Lung (tissue), 12 donors: ENCODE measurements around the gene CEACAM3. TPM values are rescaled to one million over a fixed set of nuclear protein-coding genes. Genes with fewer than 3 reads are reported as not detected.

ENCODE experiments used
- ATAC-seq: fragments of 200-7000 bp; cut with Tn5 transposase; one replicate; pipeline ENCODE4 v1.9.1; 2020; ENCODE audit warnings: moderate number of reproducible peaks; ENCODE audit not compliant: insufficient read depth, low FRiP score
- DNase-seq, 3 donors: peaks; one replicate each; pipeline ENCODE4 v3.0.0-alpha.2; 2013 to 2017
- H3K27ac ChIP-seq, 2 donors: one replicate each; pipeline ENCODE4 v1.5.1; 2013; ENCODE audit warnings: mild to moderate bottlenecking in 2 of 2, moderate library complexity in 2 of 2, control low read depth in 1 of 2, inconsistent platforms in 1 of 2, low read depth in 1 of 2, low read length in 1 of 2
- H3K27me3 ChIP-seq, 3 donors: one replicate each; pipeline ENCODE4 v1.5.1; 2013; ENCODE audit warnings: low read length in 2 of 3; ENCODE audit not compliant: control insufficient read depth in 3 of 3, insufficient read depth in 3 of 3
- H3K36me3 ChIP-seq, 4 donors: one replicate each; pipeline ENCODE4 v1.5.1; 2013; ENCODE audit warnings: low read length in 4 of 4, mild to moderate bottlenecking in 1 of 4, moderate library complexity in 1 of 4; ENCODE audit not compliant: control insufficient read depth in 4 of 4, insufficient read depth in 4 of 4
- H3K4me1 ChIP-seq, 5 donors: one replicate each; pipeline ENCODE4 v1.5.1; 2013; ENCODE audit warnings: low read length in 5 of 5, mild to moderate bottlenecking in 2 of 5, moderate library complexity in 1 of 5; ENCODE audit not compliant: control insufficient read depth in 5 of 5, insufficient read depth in 5 of 5
- H3K4me3 ChIP-seq: one replicate; pipeline ENCODE4 v1.5.1; 2013; ENCODE audit warnings: mild to moderate bottlenecking, control low read depth, moderate library complexity
- H3K9ac ChIP-seq, 2 donors: one replicate each; pipeline ENCODE4 v1.5.1; 2013; ENCODE audit warnings: low read length in 2 of 2, control low read depth in 1 of 2; ENCODE audit not compliant: insufficient read depth in 1 of 2
- H3K9me3 ChIP-seq, 4 donors: one replicate each; pipeline ENCODE4 v1.5.1; 2013; ENCODE audit warnings: low read length in 3 of 4, mild to moderate bottlenecking in 1 of 4, moderate library complexity in 1 of 4; ENCODE audit not compliant: control insufficient read depth in 4 of 4, insufficient read depth in 3 of 4
- CTCF ChIP-seq: IDR thresholded peaks from 2 replicates; pipeline ENCODE4 v1.5.1; 2012; ENCODE audit warnings: mild to moderate bottlenecking; ENCODE audit errors: control extremely low read depth, extremely low read depth
- WGBS, 2 donors: extraction: QIAGEN DNeasy Blood & Tissue Kit; methylation state at CpG; one replicate each; pipeline ENCODE4 v1.1.7; 2013; 5-methylcytosine and 5-hydroxymethylcytosine counted together
- polyA plus RNA-seq, 2 donors: library from polyadenylated mRNA; stranded (reverse); fragments of 200-250 nt; gene quantifications; one replicate each; pipeline ENCODE4 v1.2.1, GENCODE V29; 2013
- total RNA-seq, 2 donors: library from RNA; depleted of rRNA in 1 of 2; stranded (reverse); fragments of >200 nt in 1 of 2; gene quantifications; one replicate each; pipeline ENCODE4 v1.2.1, GENCODE V29; 2014 to 2021
- donor health status: control.
- donor health status: control.
- donor health status: Bipolar disorder and iron deficiency.
- donor health status: healthy.
- donor health status: DM: yes; HTN: yes; CAD: no.

CEACAM3 gene
- total and polyA plus RNA-seq, 4 donors = 1.2 to 21.9 (median 3.7) TPM

- Histone ChIP-seq H3K9ac (no peak overlapping the region), H3K4me3 (no peak overlapping the region), H3K36me3 (no peaks in the 10 kb centered on the region), H3K4me1 (no peaks in the 10 kb centered on the region), H3K9me3 (peaks cover 0 to 3% (median 0%) of the 10 kb centered on the region in 4 donors), H3K27ac (no peak overlapping the region), H3K27me3 (no peaks in the 10 kb centered on the region)
- DNase-seq = no peak
- TF ChIP-seq CTCF = no peak
- 68 to 77% methylated on average over 3 of the region's 3 CpGs for WGBS, 2 donors
- no peak for ATAC-seq
Measured at GRCh38 chr19:41811981-41812380, 15.6 kb downstream of the CEACAM3 start.

- no peak for ATAC-seq
- Histone ChIP-seq H3K4me1 (no peaks in the 10 kb centered on the region), H3K9me3 (no peaks in the 10 kb centered on the region), H3K4me3 (no peak overlapping the region), H3K36me3 (no peaks in the 10 kb centered on the region), H3K9ac (no peak overlapping the region), H3K27ac (no peak overlapping the region), H3K27me3 (no peaks in the 10 kb centered on the region)
- TF ChIP-seq CTCF = no peak
- WGBS, 2 donors = 62 to 78% methylated on average over 4 of the region's 4 CpGs
- DNase-seq = no peak
Measured at GRCh38 chr19:41813911-41814310, 17.5 kb downstream of the CEACAM3 start.

GRCh38 chr19:41815301-41815700, 18.9 kb downstream of the CEACAM3 start:
- Histone ChIP-seq H3K36me3 (no peaks in the 10 kb centered on the region), H3K9ac (no peak overlapping the region), H3K27me3 (no peaks in the 10 kb centered on the region), H3K9me3 (no peaks in the 10 kb centered on the region), H3K4me3 (no peak overlapping the region), H3K4me1 (no peaks in the 10 kb centered on the region), H3K27ac (no peak overlapping the region)
- ATAC-seq (no peak), DNase-seq (no peak)
- TF ChIP-seq CTCF = no peak
- WGBS, 2 donors = 79 to 80% methylated on average over 4 of the region's 4 CpGs

- ATAC-seq (no peak), DNase-seq (peak in 1 of 3 donors; percentile 16)
- Histone ChIP-seq H3K27me3 (no peaks in the 10 kb centered on the region), H3K9me3 (no peaks in the 10 kb centered on the region), H3K36me3 (no peaks in the 10 kb centered on the region), H3K4me1 (no peaks in the 10 kb centered on the region), H3K27ac (no peak overlapping the region), H3K9ac (no peak overlapping the region), H3K4me3 (no peak overlapping the region)
- TF ChIP-seq CTCF = no peak
- 55 to 68% methylated on average over 2 of the region's 2 CpGs for WGBS, 2 donors
Measured at GRCh38 chr19:41816761-41817160, 20.4 kb downstream of the CEACAM3 start.
